HG02763 (cell line): ENCODE data around the gene SDSL.

Experiments
- ATAC-seq: cut with Tn5 transposase; IDR thresholded peaks from one replicate; pipeline ENCODE4 v1.9.1; 2021; ENCODE audit warnings: mild to moderate bottlenecking, moderate library complexity; ENCODE audit not compliant: unreplicated experiment

Gene SDSL

GRCh38 chr12:113396200-113396599 is 26.0 kb upstream of the SDSL start:
- ATAC-seq: no peak

- no peak for ATAC-seq
Measured at GRCh38 chr12:113396828-113397496, 25.2 kb upstream of the SDSL start.

- no peak for ATAC-seq
Measured at GRCh38 chr12:113397497-113398197, 24.5 kb upstream of the SDSL start.

GRCh38 chr12:113398346-113399290 is 23.6 kb upstream of the SDSL start:
- ATAC-seq: no peak

- ATAC-seq: no peak
Measured at GRCh38 chr12:113399490-113399889, 22.7 kb upstream of the SDSL start.

GRCh38 chr12:113400362-113400761 is 21.8 kb upstream of the SDSL start:
- no peak for ATAC-seq

GRCh38 chr12:113401066-113402000 is 20.8 kb upstream of the SDSL start:
- ATAC-seq: no peak

GRCh38 chr12:113402586-113403260 is 19.5 kb upstream of the SDSL start:
- ATAC-seq: no peak

GRCh38 chr12:113403435-113404415 is 18.5 kb upstream of the SDSL start, which contains the start of gene SDS:
Gene SDS, minus strand, starts transcription at chr12:113403887. Its CDS starts 4,179 bp downstream, at chr12:113399708.
- ATAC-seq: no peak

GRCh38 chr12:113405694-113406093 is 16.5 kb upstream of the SDSL start:
- no peak for ATAC-seq

GRCh38 chr12:113407931-113408600 is 14.1 kb upstream of the SDSL start:
- ATAC-seq: no peak

- ATAC-seq: no peak
Measured at GRCh38 chr12:113408756-113409298, 13.4 kb upstream of the SDSL start.

- no peak for ATAC-seq
Measured at GRCh38 chr12:113409462-113410124, 12.6 kb upstream of the SDSL start.

GRCh38 chr12:113413488-113413939 is 8.7 kb upstream of the SDSL start:
- ATAC-seq: no peak

- no peak for ATAC-seq
Measured at GRCh38 chr12:113414519-113415038, 7.6 kb upstream of the SDSL start.

- no peak for ATAC-seq
Measured at GRCh38 chr12:113416091-113416754, 6.0 kb upstream of the SDSL start.
